Activated naive CD8-positive, alpha-beta T cell treated with anti-CD3 and anti-CD28 coated beads for 36 hours (primary cell): ENCODE measurements around the gene MON2. TPM values are rescaled to one million over a fixed set of nuclear protein-coding genes. Genes with fewer than 3 reads are reported as not detected.

Experiments used
- DNase-seq: peaks from one replicate; pipeline ENCODE4 v3.0.0; 2021
- H3K27ac Mint-ChIP-seq: one replicate; pipeline ENCODE4 v1.8.0; 2022; ENCODE audit warnings: mild to moderate bottlenecking, moderate library complexity, mixed read lengths
- H3K27me3 Mint-ChIP-seq: one replicate; pipeline ENCODE4 v1.8.0; 2022; ENCODE audit warnings: mild to moderate bottlenecking, mixed read lengths
- H3K36me3 Mint-ChIP-seq: one replicate; pipeline ENCODE4 v1.8.0; 2021; ENCODE audit warnings: mild to moderate bottlenecking, mixed read lengths
- H3K4me1 Mint-ChIP-seq: one replicate; pipeline ENCODE4 v1.8.0; 2021; ENCODE audit warnings: mixed read lengths
- H3K4me3 Mint-ChIP-seq: one replicate; pipeline ENCODE4 v1.8.0; 2022; ENCODE audit warnings: mild to moderate bottlenecking, moderate library complexity, mixed read lengths
- H3K9me3 Mint-ChIP-seq: one replicate; pipeline ENCODE4 v1.8.0; 2022; ENCODE audit warnings: mixed read lengths
- total RNA-seq, 2 experiments: library from RNA; stranded (reverse); gene quantifications; one replicate each; pipeline ENCODE4 v1.2.3, GENCODE V29; 2021

MON2 gene
- total RNA-seq, 2 experiments from 2014 or later: 19.1 to 19.8 TPM

- DNase-seq: no peak
- no peaks in the 10 kb centered on the region for H3K9me3 Mint-ChIP-seq
- no peaks in the 10 kb centered on the region for H3K4me1 Mint-ChIP-seq
- H3K4me3 Mint-ChIP-seq: no peak overlapping the region
- no peak overlapping the region for H3K27ac Mint-ChIP-seq
- no peaks in the 10 kb centered on the region for H3K27me3 Mint-ChIP-seq
- H3K36me3 Mint-ChIP-seq: peaks cover 10% of the 10 kb centered on the region
Observed at GRCh38 chr12:62562846-62563245, 96.2 kb downstream of the MON2 start.

GRCh38 chr12:62575036-62575435, 108.4 kb downstream of the MON2 start:
- no peak for DNase-seq
- H3K4me3 Mint-ChIP-seq: no peak overlapping the region
- no peak overlapping the region for H3K27ac Mint-ChIP-seq
- peaks cover 4% of the 10 kb centered on the region for H3K4me1 Mint-ChIP-seq
- H3K27me3 Mint-ChIP-seq: no peaks in the 10 kb centered on the region
- peaks cover 8% of the 10 kb centered on the region for H3K36me3 Mint-ChIP-seq
- H3K9me3 Mint-ChIP-seq: no peaks in the 10 kb centered on the region

GRCh38 chr12:62576503-62576902, 109.9 kb downstream of the MON2 start:
- H3K27me3 Mint-ChIP-seq: no peaks in the 10 kb centered on the region
- no peak overlapping the region for H3K27ac Mint-ChIP-seq
- H3K4me1 Mint-ChIP-seq: no peaks in the 10 kb centered on the region
- DNase-seq: no peak
- peaks cover 8% of the 10 kb centered on the region for H3K36me3 Mint-ChIP-seq
- no peaks in the 10 kb centered on the region for H3K9me3 Mint-ChIP-seq
- no peak overlapping the region for H3K4me3 Mint-ChIP-seq

GRCh38 chr12:62578726-62579125, 112.1 kb downstream of the MON2 start:
- no peak overlapping the region for H3K4me3 Mint-ChIP-seq
- H3K27me3 Mint-ChIP-seq: no peaks in the 10 kb centered on the region
- no peaks in the 10 kb centered on the region for H3K4me1 Mint-ChIP-seq
- H3K9me3 Mint-ChIP-seq: no peaks in the 10 kb centered on the region
- H3K36me3 Mint-ChIP-seq: peaks cover 12% of the 10 kb centered on the region
- no peak for DNase-seq
- H3K27ac Mint-ChIP-seq: no peak overlapping the region

- Mint-ChIP-seq H3K4me1 (no peaks in the 10 kb centered on the region), H3K27me3 (no peaks in the 10 kb centered on the region), H3K27ac (no peak overlapping the region), H3K4me3 (no peak overlapping the region), H3K9me3 (no peaks in the 10 kb centered on the region), H3K36me3 (peaks cover 6% of the 10 kb centered on the region)
- DNase-seq: no peak
Observed at GRCh38 chr12:62581288-62582064, 114.8 kb downstream of the MON2 start.

GRCh38 chr12:62582065-62582366, 115.4 kb downstream of the MON2 start:
- Mint-ChIP-seq H3K27ac (no peak overlapping the region), H3K27me3 (no peaks in the 10 kb centered on the region), H3K4me1 (no peaks in the 10 kb centered on the region), H3K4me3 (no peak overlapping the region), H3K9me3 (no peaks in the 10 kb centered on the region), H3K36me3 (peaks cover 6% of the 10 kb centered on the region)
- DNase-seq: no peak

- H3K27ac Mint-ChIP-seq: no peak overlapping the region
- H3K27me3 Mint-ChIP-seq: no peaks in the 10 kb centered on the region
- no peak for DNase-seq
- no peak overlapping the region for H3K4me3 Mint-ChIP-seq
- H3K36me3 Mint-ChIP-seq: peaks cover 13% of the 10 kb centered on the region
- H3K4me1 Mint-ChIP-seq: no peaks in the 10 kb centered on the region
- no peaks in the 10 kb centered on the region for H3K9me3 Mint-ChIP-seq
Observed at GRCh38 chr12:62584619-62585018, 118.0 kb downstream of the MON2 start.

GRCh38 chr12:62586850-62587249, 120.2 kb downstream of the MON2 start:
- Mint-ChIP-seq H3K9me3 (no peaks in the 10 kb centered on the region), H3K4me1 (no peaks in the 10 kb centered on the region), H3K27ac (no peak overlapping the region), H3K36me3 (peaks cover 13% of the 10 kb centered on the region), H3K4me3 (no peak overlapping the region), H3K27me3 (no peaks in the 10 kb centered on the region)
- no peak for DNase-seq

GRCh38 chr12:62588916-62589315, 122.3 kb downstream of the MON2 start:
- Mint-ChIP-seq H3K27me3 (no peaks in the 10 kb centered on the region), H3K9me3 (no peaks in the 10 kb centered on the region), H3K4me1 (no peaks in the 10 kb centered on the region), H3K4me3 (no peak overlapping the region), H3K27ac (no peak overlapping the region), H3K36me3 (peaks cover 9% of the 10 kb centered on the region)
- DNase-seq: no peak

- Mint-ChIP-seq H3K27me3 (no peaks in the 10 kb centered on the region), H3K9me3 (no peaks in the 10 kb centered on the region), H3K36me3 (peaks cover 6% of the 10 kb centered on the region), H3K27ac (no peak overlapping the region), H3K4me1 (peaks cover 9% of the 10 kb centered on the region), H3K4me3 (no peak overlapping the region)
- DNase-seq: no peak
Observed at GRCh38 chr12:62597253-62597652, 130.6 kb downstream of the MON2 start.

GRCh38 chr12:62598846-62599245, 132.2 kb downstream of the MON2 start:
- no peaks in the 10 kb centered on the region for H3K27me3 Mint-ChIP-seq
- H3K4me1 Mint-ChIP-seq: peaks cover 9% of the 10 kb centered on the region
- H3K36me3 Mint-ChIP-seq: peaks cover 6% of the 10 kb centered on the region
- DNase-seq: no peak
- H3K9me3 Mint-ChIP-seq: no peaks in the 10 kb centered on the region
- H3K4me3 Mint-ChIP-seq: no peak overlapping the region
- H3K27ac Mint-ChIP-seq: no peak overlapping the region

GRCh38 chr12:62599854-62600437, 133.3 kb downstream of the MON2 start:
- no peak overlapping the region for H3K27ac Mint-ChIP-seq
- H3K4me1 Mint-ChIP-seq: peaks cover 18% of the 10 kb centered on the region
- H3K36me3 Mint-ChIP-seq: peaks cover 6% of the 10 kb centered on the region
- H3K4me3 Mint-ChIP-seq: no peak overlapping the region
- DNase-seq: no peak
- no peaks in the 10 kb centered on the region for H3K27me3 Mint-ChIP-seq
- no peaks in the 10 kb centered on the region for H3K9me3 Mint-ChIP-seq

GRCh38 chr12:62601765-62602164, 135.1 kb downstream of the MON2 start:
- Mint-ChIP-seq H3K27ac (peak overlapping the region; percentile 97), H3K4me1 (peaks cover 32% of the 10 kb centered on the region), H3K9me3 (no peaks in the 10 kb centered on the region), H3K27me3 (no peaks in the 10 kb centered on the region), H3K36me3 (peaks cover 17% of the 10 kb centered on the region), H3K4me3 (peak overlapping the region; percentile 85)
- no peak for DNase-seq

- peak overlapping the region; percentile 85 for H3K4me3 Mint-ChIP-seq
- H3K27me3 Mint-ChIP-seq: no peaks in the 10 kb centered on the region
- DNase-seq: peak; percentile 87
- H3K27ac Mint-ChIP-seq: peak overlapping the region; percentile 97
- H3K4me1 Mint-ChIP-seq: peaks cover 36% of the 10 kb centered on the region
- peaks cover 18% of the 10 kb centered on the region for H3K36me3 Mint-ChIP-seq
- H3K9me3 Mint-ChIP-seq: no peaks in the 10 kb centered on the region
Observed at GRCh38 chr12:62602255-62603060, 135.8 kb downstream of the MON2 start.

- no peaks in the 10 kb centered on the region for H3K27me3 Mint-ChIP-seq
- peak overlapping the region; percentile 86 for H3K4me3 Mint-ChIP-seq
- H3K4me1 Mint-ChIP-seq: peaks cover 36% of the 10 kb centered on the region
- peak overlapping the region; percentile 97 for H3K27ac Mint-ChIP-seq
- no peaks in the 10 kb centered on the region for H3K9me3 Mint-ChIP-seq
- DNase-seq: peak; percentile 84
- peaks cover 18% of the 10 kb centered on the region for H3K36me3 Mint-ChIP-seq
Observed at GRCh38 chr12:62603061-62603810, 136.6 kb downstream of the MON2 start.
